Fibroblast of mammary gland (primary cell): ENCODE measurements around the gene SYNJ2.

Source experiments
- DNase-seq: peaks from one replicate; pipeline ENCODE4 v3.0.0-alpha.2; 2010; ENCODE audit warnings: low read depth
- H3K4me3 ChIP-seq: 2 replicates; pipeline ENCODE4 v1.5.1; 2011; ENCODE audit warnings: low read depth, mild to moderate bottlenecking, low read length, moderate library complexity; ENCODE audit not compliant: control insufficient read depth
- CTCF ChIP-seq: conservative IDR thresholded peaks from 2 replicates; pipeline ENCODE4 v1.5.1; 2011; ENCODE audit warnings: low read depth, low read length, inconsistent platforms; ENCODE audit not compliant: control insufficient read depth, insufficient read depth

SYNJ2 gene

GRCh38 chr6:158016571-158017383 lies 35.1 kb downstream of the SYNJ2 start:
- H3K4me3 ChIP-seq: no peak overlapping the region
- DNase-seq: no peak
- TF ChIP-seq CTCF: no peak

- no peak overlapping the region for H3K4me3 ChIP-seq
- no peak for DNase-seq
- TF ChIP-seq CTCF: no peak
Observed at GRCh38 chr6:158017621-158018040, 36.0 kb downstream of the SYNJ2 start.

GRCh38 chr6:158018041-158018771 lies 36.5 kb downstream of the SYNJ2 start:
- H3K4me3 ChIP-seq: no peak overlapping the region
- no peak for TF ChIP-seq CTCF
- DNase-seq: peak; percentile 45

- TF ChIP-seq CTCF: no peak
- no peak overlapping the region for H3K4me3 ChIP-seq
- DNase-seq: peak; percentile 73
Observed at GRCh38 chr6:158018851-158019361, 37.2 kb downstream of the SYNJ2 start.

GRCh38 chr6:158019416-158019815 lies 37.8 kb downstream of the SYNJ2 start:
- DNase-seq: no peak
- no peak overlapping the region for H3K4me3 ChIP-seq
- no peak for TF ChIP-seq CTCF

- no peak overlapping the region for H3K4me3 ChIP-seq
- no peak for DNase-seq
- no peak for TF ChIP-seq CTCF
Observed at GRCh38 chr6:158020272-158020711, 38.6 kb downstream of the SYNJ2 start.
